ENCODE measurements around the gene ZNF70.

DNA sequence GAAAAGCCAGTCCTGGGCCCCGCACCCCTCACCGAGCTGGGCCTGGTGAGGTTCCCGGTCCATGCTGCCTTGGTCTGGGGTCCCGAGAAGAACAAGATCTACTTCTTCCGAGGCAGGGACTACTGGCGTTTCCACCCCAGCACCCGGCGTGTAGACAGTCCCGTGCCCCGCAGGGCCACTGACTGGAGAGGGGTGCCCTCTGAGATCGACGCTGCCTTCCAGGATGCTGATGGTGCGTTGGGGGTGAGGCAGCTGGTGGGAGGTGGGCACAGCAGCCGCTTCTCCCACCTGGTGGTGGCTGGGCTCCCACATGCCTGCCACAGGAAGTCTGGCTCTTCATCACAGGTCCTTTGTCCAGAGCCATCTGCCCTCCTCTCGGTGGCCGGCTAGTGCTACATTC is 31.3 kb upstream of the ZNF70 start:
- TF ChIP-seq CTCF (IDR thresholded peaks at IDR 0.05; ENCODE audit: low read length) (no peak), EZH2 (IDR thresholded peaks at IDR 0.05; ENCODE audit: borderline replicate concordance, low read length) (no peak)
